ENCODE data around the gene KRTAP4-4. TPM values are rescaled to one million over a fixed set of nuclear protein-coding genes. Genes with fewer than 3 reads are reported as not detected.
"Not testable (repeated sequence)": the region's sequence is repeated elsewhere in the genome, so short reads cannot be mapped to it uniquely, and the experiment has no call there.

The KRTAP4-4 gene
- total RNA-seq, 1 experiment from 2014 or later, result not detected

DNA sequence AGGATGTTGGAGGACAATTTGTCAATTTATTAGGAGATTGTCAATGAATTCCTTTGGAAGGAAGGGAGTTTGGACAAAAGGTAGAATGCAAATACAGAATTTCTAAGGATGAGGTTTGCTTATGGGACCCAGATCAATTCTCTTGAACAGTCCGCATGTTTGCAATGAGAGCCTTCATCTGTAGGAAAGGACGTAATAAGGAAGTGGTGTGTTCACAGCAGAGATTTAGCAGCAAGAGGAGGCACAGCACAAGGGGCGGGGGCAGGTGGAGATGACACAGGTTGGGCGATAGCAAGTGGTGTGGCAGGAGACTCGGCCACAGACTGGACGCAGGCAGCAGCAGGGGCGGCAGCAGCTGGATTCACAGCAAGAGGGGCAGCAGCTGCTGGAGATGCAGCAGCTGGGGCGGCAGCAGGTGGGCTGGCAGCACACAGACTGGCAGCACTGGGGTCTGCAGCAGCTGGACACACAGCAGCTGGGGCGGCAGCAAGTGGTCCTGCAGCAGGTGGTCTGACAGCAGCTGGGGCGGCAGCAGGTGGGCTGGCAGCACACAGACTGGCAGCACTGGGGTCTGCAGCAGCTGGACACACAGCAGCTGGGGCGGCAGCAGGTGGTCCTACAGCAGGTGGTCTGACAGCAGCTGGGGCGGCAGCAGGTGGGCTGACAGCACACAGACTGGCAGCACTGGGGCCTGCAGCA lies 37.1 kb downstream of the KRTAP4-4 start:
- DNase-seq (ENCODE audit: low read depth, low spot score); in situ Hi-C loops (cut with HindIII; ENCODE audit: low pct_unique_long_range_greater_than_20kb, low sequenced_read_pairs): not testable (repeated sequence)

- no peak for DNase-seq (ENCODE audit: low read depth, low spot score)
These were observed 38.8 kb downstream of the KRTAP4-4 start for GRCh38 chr17:41121742-41122141.

DNA sequence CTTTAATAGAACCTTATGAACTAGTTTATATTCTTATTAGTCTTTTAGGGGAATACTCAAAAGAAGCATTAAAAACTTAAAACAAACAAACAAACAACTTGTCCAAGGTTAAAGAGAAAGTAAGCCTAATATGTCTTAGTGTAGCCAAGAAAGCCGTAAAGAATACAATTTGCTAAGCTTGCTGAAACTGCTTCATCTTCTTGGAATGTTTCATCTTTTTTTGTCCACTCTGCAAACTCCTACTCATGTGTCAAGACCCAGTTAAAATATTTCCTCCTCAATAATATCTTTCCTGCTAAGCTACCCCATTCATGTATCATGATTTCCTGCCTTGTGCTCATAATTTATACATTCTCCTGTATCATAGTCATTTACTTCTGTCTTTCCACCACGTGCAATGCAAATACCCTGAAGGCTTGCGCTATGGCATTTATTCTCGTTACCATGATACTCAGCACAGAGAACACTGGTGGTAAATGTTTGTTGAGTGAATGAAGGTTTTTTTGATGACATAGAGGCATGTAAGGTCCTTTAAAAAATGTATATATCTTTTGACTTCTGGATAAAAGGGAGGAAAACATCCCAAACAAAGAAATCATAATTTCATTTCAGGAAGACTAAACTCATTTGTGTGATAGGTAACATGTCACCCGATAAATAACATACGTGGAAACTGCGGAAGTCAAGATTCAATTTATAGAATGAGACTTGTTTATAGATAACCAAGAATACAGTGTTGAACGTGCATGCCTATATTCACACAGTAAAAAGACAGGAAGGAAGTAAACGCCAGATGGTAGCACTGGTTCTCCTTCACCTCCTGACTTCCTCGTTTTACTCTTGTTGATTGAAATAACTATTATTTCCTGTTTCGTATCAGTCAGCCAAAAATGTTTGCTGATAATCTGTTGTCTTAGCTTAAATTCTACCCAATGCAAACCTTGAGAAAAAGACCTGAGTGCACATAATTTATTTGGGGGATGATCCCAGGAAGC lies 40.6 kb downstream of the KRTAP4-4 start:
- DNase-seq (ENCODE audit: low read depth, low spot score), result peak; percentile 5
- in situ Hi-C loops (cut with HindIII; ENCODE audit: low pct_unique_long_range_greater_than_20kb, low sequenced_read_pairs), result not testable (repeated sequence)

More at GRCh38 chr17:41121742-41122141, 38.8 kb downstream of the KRTAP4-4 start:
- in situ Hi-C loops (cut with HindIII; ENCODE audit: low pct_unique_long_range_greater_than_20kb, low sequenced_read_pairs), result no loop called here

DNA sequence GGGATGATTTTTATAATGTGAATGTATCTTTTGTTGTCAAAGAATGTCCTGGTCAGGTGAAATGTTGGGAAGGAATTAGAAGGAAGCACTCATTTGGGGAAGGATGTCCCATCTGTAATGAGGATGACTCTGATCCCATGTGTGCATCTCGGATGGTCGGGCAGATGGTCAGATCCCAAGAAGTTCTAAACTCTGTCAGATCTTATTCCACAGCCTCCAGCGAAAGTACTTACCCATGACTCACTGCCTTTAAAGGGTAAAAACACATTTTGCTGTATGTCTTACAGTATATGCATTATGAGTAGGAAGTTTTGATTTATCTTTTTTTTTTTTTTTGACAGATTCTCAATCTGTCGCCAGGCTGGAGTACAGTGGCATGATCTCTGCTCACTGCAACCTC lies 41.8 kb downstream of the KRTAP4-4 start:
- peak; percentile 11 for DNase-seq (ENCODE audit: low read depth, low spot score)
- in situ Hi-C loops (cut with HindIII; ENCODE audit: low pct_unique_long_range_greater_than_20kb, low sequenced_read_pairs), result no loop called here

- in situ Hi-C loops (cut with HindIII; ENCODE audit: low pct_unique_long_range_greater_than_20kb, low sequenced_read_pairs), result not testable (repeated sequence)
These were observed 42.6 kb downstream of the KRTAP4-4 start, which contains the start of gene KRTAP4-11 for GRCh38 chr17:41117846-41118386. Gene KRTAP4-11 (minus strand): TSS chr17:41118373. CDS start chr17:41118315, 58 bp downstream.

DNA sequence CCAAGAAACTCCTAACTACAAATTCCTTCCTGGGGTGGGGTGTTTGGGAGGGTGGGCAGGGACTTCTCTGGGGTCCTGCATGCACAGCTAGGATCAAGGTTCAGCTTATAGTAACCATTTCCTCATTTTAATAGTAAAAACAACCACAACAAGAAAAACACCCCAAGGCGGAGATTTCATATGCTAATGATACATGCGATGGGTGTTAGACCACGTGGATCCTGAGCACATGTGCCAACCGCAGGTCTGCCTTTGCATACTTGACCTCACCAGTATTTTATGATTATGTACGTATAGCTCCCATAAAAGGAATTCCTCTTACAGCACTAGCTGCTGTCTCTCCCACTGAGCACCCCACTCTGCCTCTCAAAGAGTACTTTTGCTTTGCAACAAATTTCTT lies 44.3 kb downstream of the KRTAP4-4 start:
- DNase-seq (ENCODE audit: low read depth, low spot score), result peak; percentile 5
- in situ Hi-C loops (cut with HindIII; ENCODE audit: low pct_unique_long_range_greater_than_20kb, low sequenced_read_pairs), result no loop called here

More at GRCh38 chr17:41117846-41118386, 42.6 kb downstream of the KRTAP4-4 start, which contains the start of gene KRTAP4-11:
- DNase-seq (ENCODE audit: low read depth, low spot score), result not testable (repeated sequence)

DNA sequence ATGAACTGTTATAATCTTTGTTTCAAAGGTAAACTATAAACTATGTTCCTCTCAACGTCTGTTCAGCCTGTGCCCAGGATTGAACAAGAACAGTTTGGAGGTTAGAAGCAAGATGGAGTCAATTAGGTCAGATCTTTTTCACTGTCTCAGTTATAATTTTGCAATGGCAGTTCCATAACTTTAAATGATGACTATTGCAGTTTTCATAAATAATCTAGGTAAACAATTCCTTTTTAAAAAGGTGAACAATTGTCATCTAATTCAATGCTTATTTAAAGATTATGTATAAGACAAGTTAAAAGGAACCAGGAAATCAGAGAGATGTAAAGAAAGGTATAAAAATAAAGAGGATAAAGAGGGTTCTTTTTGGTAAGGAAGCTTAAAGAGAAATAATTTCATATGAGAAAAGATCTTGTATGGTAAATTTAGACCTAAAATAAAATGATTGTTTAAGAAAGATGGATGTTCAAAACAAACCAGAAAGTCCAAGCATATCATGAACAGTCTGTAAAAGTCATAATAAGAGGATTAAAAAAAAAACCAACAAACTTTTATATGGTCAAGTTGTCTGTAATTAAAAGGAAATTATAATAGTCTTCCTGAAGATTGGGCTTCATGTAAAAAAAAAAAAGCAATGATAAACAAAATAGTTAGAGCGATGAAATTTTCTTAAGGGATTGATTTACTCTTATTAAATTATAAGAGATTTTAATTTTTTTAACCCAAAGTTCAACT lies 49.2 kb downstream of the KRTAP4-4 start:
- in situ Hi-C loops (cut with HindIII; ENCODE audit: low pct_unique_long_range_greater_than_20kb, low sequenced_read_pairs), result no loop called here

More for the DNA sequence above, 49.2 kb downstream of the KRTAP4-4 start:
- DNase-seq (ENCODE audit: low read depth, low spot score), result no peak

Small RNAs within 50 kb of the gene (small RNA-seq; reads per million reads assigned to genes)
- 0 reads per million in 2 experiments for gene KRTAP4-17P

Other genes with a start within 250 kb of the KRTAP4-4 start
- gene KRT23, start 223.1 kb downstream of the KRTAP4-4 start, total RNA-seq (2014; rRNA removed; shearing (Covaris generic)), result not detected in 2 replicates
- not detected in 2 replicates for gene KRT39, start 193.8 kb downstream of the KRTAP4-4 start, total RNA-seq (2014; rRNA removed; shearing (Covaris generic))
- not detected in 2 replicates for gene KRT40, start 176.4 kb downstream of the KRTAP4-4 start, total RNA-seq (2014; rRNA removed; shearing (Covaris generic))
- gene KRTAP3-3, start 166.6 kb downstream of the KRTAP4-4 start, total RNA-seq (2014; rRNA removed; shearing (Covaris generic)), result not detected in 2 replicates
- not detected in 2 replicates for gene KRTAP3-2, start 160.8 kb downstream of the KRTAP4-4 start, total RNA-seq (2014; rRNA removed; shearing (Covaris generic))
- not detected in 2 replicates for gene KRTAP3-1, start 151.6 kb downstream of the KRTAP4-4 start, total RNA-seq (2014; rRNA removed; shearing (Covaris generic))
- not detected in 2 replicates for gene KRTAP1-5, start 133.5 kb downstream of the KRTAP4-4 start, total RNA-seq (2014; rRNA removed; shearing (Covaris generic))
- gene KRTAP1-4, start 130.6 kb downstream of the KRTAP4-4 start, total RNA-seq (2014; rRNA removed; shearing (Covaris generic)), result not detected in 2 replicates
- gene KRTAP1-3, start 125.9 kb downstream of the KRTAP4-4 start, total RNA-seq (2014; rRNA removed; shearing (Covaris generic)), result not detected in 2 replicates
- gene KRTAP1-1, start 119.3 kb downstream of the KRTAP4-4 start, total RNA-seq (2014; rRNA removed; shearing (Covaris generic)), result not detected in 2 replicates
- gene KRTAP2-1, start 113.4 kb downstream of the KRTAP4-4 start, total RNA-seq (2014; rRNA removed; shearing (Covaris generic)), result not detected in 2 replicates
- gene KRTAP2-2, start 105.5 kb downstream of the KRTAP4-4 start, total RNA-seq (2014; rRNA removed; shearing (Covaris generic)), result not detected in 2 replicates
- not detected in 2 replicates for gene KRTAP2-3, start 100.6 kb downstream of the KRTAP4-4 start, total RNA-seq (2014; rRNA removed; shearing (Covaris generic))
- not detected in 2 replicates for gene KRTAP2-4, start 94.9 kb downstream of the KRTAP4-4 start, total RNA-seq (2014; rRNA removed; shearing (Covaris generic))
- not detected in 2 replicates for gene KRTAP4-7, start 76.6 kb downstream of the KRTAP4-4 start, total RNA-seq (2014; rRNA removed; shearing (Covaris generic))
- gene KRTAP4-8, start 62.6 kb downstream of the KRTAP4-4 start, total RNA-seq (2014; rRNA removed; shearing (Covaris generic)), result not detected in 2 replicates
- not detected in 2 replicates for gene KRTAP4-16, start 58.5 kb downstream of the KRTAP4-4 start, total RNA-seq (2014; rRNA removed; shearing (Covaris generic))
- gene KRTAP4-9, start 55.4 kb downstream of the KRTAP4-4 start, total RNA-seq (2014; rRNA removed; shearing (Covaris generic)), result not detected in 2 replicates
- gene KRTAP4-11, start 42.4 kb downstream of the KRTAP4-4 start, total RNA-seq (2014; rRNA removed; shearing (Covaris generic)), result not detected in 2 replicates
- gene KRTAP4-12, start 36.6 kb downstream of the KRTAP4-4 start, total RNA-seq (2014; rRNA removed; shearing (Covaris generic)), result not detected in 2 replicates
- gene KRTAP4-6, start 20.2 kb downstream of the KRTAP4-4 start, total RNA-seq (2014; rRNA removed; shearing (Covaris generic)), result not detected in 2 replicates
- not detected in 2 replicates for gene KRTAP4-5, start 10.9 kb downstream of the KRTAP4-4 start, total RNA-seq (2014; rRNA removed; shearing (Covaris generic))
- gene KRTAP4-3, start 7.5 kb upstream of the KRTAP4-4 start, total RNA-seq (2014; rRNA removed; shearing (Covaris generic)), result not detected in 2 replicates
- not detected in 2 replicates for gene KRTAP4-2, start 17.5 kb upstream of the KRTAP4-4 start, total RNA-seq (2014; rRNA removed; shearing (Covaris generic))
- not detected in 2 replicates for gene KRTAP4-1, start 24.2 kb upstream of the KRTAP4-4 start, total RNA-seq (2014; rRNA removed; shearing (Covaris generic))
- not detected in 2 replicates for gene KRTAP9-1, start 29.1 kb upstream of the KRTAP4-4 start, total RNA-seq (2014; rRNA removed; shearing (Covaris generic))
- gene KRTAP9-2, start 65.9 kb upstream of the KRTAP4-4 start, total RNA-seq (2014; rRNA removed; shearing (Covaris generic)), result not detected in 2 replicates
- not detected in 2 replicates for gene KRTAP9-3, start 71.7 kb upstream of the KRTAP4-4 start, total RNA-seq (2014; rRNA removed; shearing (Covaris generic))
- gene KRTAP9-8, start 77.3 kb upstream of the KRTAP4-4 start, total RNA-seq (2014; rRNA removed; shearing (Covaris generic)), result not detected in 2 replicates
- gene KRTAP9-4, start 88.9 kb upstream of the KRTAP4-4 start, total RNA-seq (2014; rRNA removed; shearing (Covaris generic)), result not detected in 2 replicates
- gene KRTAP9-9, start 94.6 kb upstream of the KRTAP4-4 start, total RNA-seq (2014; rRNA removed; shearing (Covaris generic)), result not detected in 2 replicates
- not detected in 2 replicates for gene KRTAP9-6, start 104.6 kb upstream of the KRTAP4-4 start, total RNA-seq (2014; rRNA removed; shearing (Covaris generic))
- not detected in 2 replicates for gene KRTAP9-7, start 115.0 kb upstream of the KRTAP4-4 start, total RNA-seq (2014; rRNA removed; shearing (Covaris generic))
- not detected in 2 replicates for gene KRTAP29-1, start 142.1 kb upstream of the KRTAP4-4 start, total RNA-seq (2014; rRNA removed; shearing (Covaris generic))
- not detected in 2 replicates for gene KRTAP16-1, start 148.6 kb upstream of the KRTAP4-4 start, total RNA-seq (2014; rRNA removed; shearing (Covaris generic))
- not detected in 2 replicates for gene KRTAP17-1, start 155.0 kb upstream of the KRTAP4-4 start, total RNA-seq (2014; rRNA removed; shearing (Covaris generic))
- gene KRT33A, start 190.1 kb upstream of the KRTAP4-4 start, total RNA-seq (2014; rRNA removed; shearing (Covaris generic)), result not detected in 2 replicates
- gene KRT33B, start 209.1 kb upstream of the KRTAP4-4 start, total RNA-seq (2014; rRNA removed; shearing (Covaris generic)), result not detected in 2 replicates
- gene KRT34, start 221.6 kb upstream of the KRTAP4-4 start, total RNA-seq (2014; rRNA removed; shearing (Covaris generic)), result not detected in 2 replicates
- not detected in 2 replicates for gene KRT31, start 236.9 kb upstream of the KRTAP4-4 start, total RNA-seq (2014; rRNA removed; shearing (Covaris generic))